A673 (cell line): Measurements from ENCODE around the gene IRF2. TPM values are rescaled to one million over a fixed set of nuclear protein-coding genes. Genes with fewer than 3 reads are reported as not detected.

Experiments used
- BruUV-seq: library from RNA; stranded (reverse); fragments of 400-500 nt; replicated peaks from 2 replicates; lab custom pipeline; 2021; lab: Mats Ljungman, UMichigan
- CTCF ChIA-PET: fragments of 300-600 bp; sonication (Branson Sonifier 250); formaldehyde crosslinking; loops from one replicate; lab custom pipeline; 2022; ENCODE audit warnings: antibody characterized with exemption; lab: Charles Lee
- POLR2A ChIA-PET: fragments of 300-600 bp; sonication (Branson Sonifier 250); formaldehyde crosslinking; loops from one replicate; lab custom pipeline; 2022; ENCODE audit warnings: antibody characterized with exemption; ENCODE audit not compliant: low non-redundant PET; lab: Charles Lee
- DNase-seq: peaks from one replicate; pipeline ENCODE4 v3.0.0-alpha.2; 2015; ENCODE audit warnings: low spot score
- H3K27ac ChIP-seq: fragments of 200-600 bp; sonication (generic); 2 replicates; pipeline ENCODE4 v1.5.1; 2016; ENCODE audit warnings: mixed run types, low read depth, mild to moderate bottlenecking, mixed read lengths, antibody characterized with exemption, low read length; ENCODE audit not compliant: poor library complexity, severe bottlenecking
- H3K27me3 ChIP-seq: fragments of 200-600 bp; sonication (generic); replicated peaks from 2 replicates; pipeline ENCODE4 v1.6.1; 2017; ENCODE audit warnings: mixed run types, low read depth, mild to moderate bottlenecking, mixed read lengths, antibody characterized with exemption, low read length; ENCODE audit not compliant: insufficient read depth, poor library complexity
- H3K36me3 ChIP-seq: fragments of 200-600 bp; sonication (generic); 2 replicates; pipeline ENCODE4 v1.6.1; 2016; ENCODE audit warnings: mixed run types, mild to moderate bottlenecking, mixed read lengths, antibody characterized with exemption, low read length; ENCODE audit not compliant: insufficient read depth, poor library complexity, severe bottlenecking
- H3K4me1 ChIP-seq: fragments of 200-600 bp; sonication (generic); 2 replicates; pipeline ENCODE4 v1.6.1; 2017; ENCODE audit warnings: mixed run types, mild to moderate bottlenecking, mixed read lengths, antibody characterized with exemption, low read length; ENCODE audit not compliant: insufficient read depth, poor library complexity, severe bottlenecking
- H3K4me3 ChIP-seq: fragments of 200-600 bp; sonication (generic); 2 replicates; pipeline ENCODE4 v1.5.1; 2016; ENCODE audit warnings: low read depth, mixed run types, mild to moderate bottlenecking, mixed read lengths, low read length; ENCODE audit not compliant: poor library complexity, severe bottlenecking
- H3K9me3 ChIP-seq: fragments of 200-600 bp; sonication (generic); 2 replicates; pipeline ENCODE4 v1.6.1; 2016; ENCODE audit warnings: mixed run types, low read depth, mild to moderate bottlenecking, mixed read lengths, antibody characterized with exemption, low read length; ENCODE audit not compliant: poor library complexity, severe bottlenecking
- CTCF ChIP-seq: fragments of 300-800, 200-600 bp; sonication (generic); conservative IDR thresholded peaks from 2 replicates; pipeline ENCODE4 v1.5.1; 2017; ENCODE audit warnings: low read depth, mild to moderate bottlenecking, antibody characterized with exemption, low read length, moderate library complexity, mixed read lengths
- EZH2 ChIP-seq: fragments of 200-600 bp; sonication (generic); IDR thresholded peaks from 2 replicates; pipeline ENCODE4 v1.6.1; 2017; ENCODE audit warnings: borderline replicate concordance, low read depth, mild to moderate bottlenecking, mixed read lengths, antibody characterized with exemption, low read length; ENCODE audit not compliant: poor library complexity, severe bottlenecking
- intact Hi-C: fragments of 100-400 bp; cut with micrococcal nuclease; formaldehyde crosslinking; loops from one replicate; pipeline ENCODE4 v1.10.0; 2022; ENCODE audit not compliant: unreplicated experiment
- total RNA-seq: library from RNA; stranded (reverse); gene quantifications from 2 replicates; pipeline ENCODE4 v1.2.3, GENCODE V29; 2021

IRF2 gene
- total RNA-seq, 1 experiment from 2014 or later: 28.2 TPM

- Histone ChIP-seq H3K4me1 (peaks cover 21% of the 10 kb centered on the region), H3K27ac (peak overlapping the region; percentile 58), H3K9me3 (peaks cover 5% of the 10 kb centered on the region), H3K4me3 (no peak overlapping the region), H3K36me3 (peaks cover 30% of the 10 kb centered on the region), H3K27me3 (no peaks in the 10 kb centered on the region)
- CTCF ChIA-PET: no interaction called here
- TF ChIP-seq CTCF: no peak
- no peak for TF ChIP-seq EZH2
- no TSS peak for BruUV-seq
- POLR2A ChIA-PET: interaction anchor here (0.5 kb wide), 1 partner anchor 57 kb away, joined by 5 read pairs; the partner anchor contains the start of gene IRF2
- intact Hi-C loops: no loop called here
- DNase-seq: peak; percentile 62
Measured at GRCh38 chr4:184417802-184418511, 56.4 kb downstream of the IRF2 start.

DNA sequence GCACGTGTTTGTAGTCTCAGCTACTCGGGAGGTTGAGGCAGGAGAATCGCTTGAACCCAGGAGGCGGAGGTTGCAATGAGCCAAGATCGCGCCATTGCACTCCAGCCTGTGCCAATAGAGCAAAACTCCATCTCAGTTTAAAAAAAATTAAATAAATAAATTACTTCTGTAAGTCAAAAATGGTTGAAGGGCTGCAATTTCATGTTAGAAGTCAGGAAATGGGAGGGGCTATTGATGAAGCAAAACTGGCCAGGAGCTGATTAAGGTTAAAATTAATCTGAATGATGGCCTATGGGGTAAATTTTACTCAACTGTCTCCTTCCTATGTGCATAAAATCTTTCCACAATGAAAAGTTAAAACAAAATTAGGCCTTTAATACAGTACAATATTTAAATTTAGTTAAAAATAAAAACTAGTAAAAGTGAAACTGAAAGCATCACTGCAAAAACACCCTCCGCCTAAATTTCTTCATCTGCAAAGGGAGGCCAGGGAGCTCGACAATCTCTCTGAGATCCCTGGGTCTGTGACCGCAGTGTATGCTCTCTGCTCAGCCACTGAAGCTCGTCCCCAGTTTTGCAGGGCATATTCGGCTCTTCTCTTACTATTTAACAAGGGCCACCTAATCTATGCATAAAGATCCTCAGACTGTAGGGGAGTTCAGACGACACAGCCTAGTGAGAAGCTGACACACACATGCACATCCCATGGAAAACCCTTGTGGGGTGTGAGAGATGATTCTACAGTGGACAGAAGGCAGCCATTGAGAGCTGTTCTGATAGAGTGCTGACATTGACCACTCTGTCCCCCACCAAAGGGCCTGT lies 57.2 kb downstream of the IRF2 start:
- ChIA-PET CTCF (no interaction called here), POLR2A (interaction anchor here (0.5 kb wide), 1 partner anchor 57 kb away, joined by 5 read pairs; the partner anchor contains the start of gene IRF2)
- Histone ChIP-seq H3K4me1 (peaks cover 21% of the 10 kb centered on the region), H3K27me3 (no peaks in the 10 kb centered on the region), H3K27ac (peak overlapping the region; percentile 58), H3K36me3 (peaks cover 23% of the 10 kb centered on the region), H3K4me3 (no peak overlapping the region), H3K9me3 (no peaks in the 10 kb centered on the region)
- intact Hi-C loops: no loop called here
- no peak for TF ChIP-seq CTCF
- no peak for TF ChIP-seq EZH2
- no peak for DNase-seq
- no TSS peak for BruUV-seq

DNA sequence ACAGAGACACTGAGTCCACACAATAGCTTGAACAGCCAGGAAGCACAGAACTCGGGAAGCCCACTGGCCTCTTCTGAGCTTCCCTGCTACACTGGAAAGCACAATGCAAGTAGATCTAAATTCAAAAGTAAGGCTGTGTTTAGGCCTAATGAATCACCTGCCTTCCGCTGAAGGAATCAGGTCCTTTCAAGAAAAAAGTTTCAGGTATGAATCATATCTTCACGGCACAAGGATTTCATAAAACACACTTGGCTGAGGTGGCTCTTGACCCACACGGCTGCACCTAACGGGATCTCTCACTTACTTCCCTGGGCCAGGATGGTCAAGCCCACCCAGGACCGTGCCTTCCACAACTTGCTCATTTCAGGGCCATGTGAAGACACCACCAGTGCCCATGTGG lies 59.3 kb downstream of the IRF2 start:
- Histone ChIP-seq H3K27ac (no peak overlapping the region), H3K9me3 (no peaks in the 10 kb centered on the region), H3K4me1 (peaks cover 11% of the 10 kb centered on the region), H3K36me3 (peaks cover 24% of the 10 kb centered on the region), H3K27me3 (no peaks in the 10 kb centered on the region), H3K4me3 (no peak overlapping the region)
- BruUV-seq: TSS peak; percentile 25
- TF ChIP-seq CTCF (no peak), EZH2 (no peak)
- intact Hi-C loops: no loop called here
- POLR2A ChIA-PET: no interaction called here
- CTCF ChIA-PET: no interaction called here
- no peak for DNase-seq
